Heart left ventricle (tissue), 16 donors: ENCODE results near the gene ATPAF2. TPM values are rescaled to one million over a fixed set of nuclear protein-coding genes. Genes with fewer than 3 reads are reported as not detected.
A peak's percentile ranks its signal among the peaks of the same experiment; 100 is the strongest.

Source experiments
- ATAC-seq, 4 donors: fragments of 200-7000 bp; cut with Tn5 transposase; one replicate each; pipeline ENCODE4 v1.9.1; 2020 to 2022; ENCODE audit warnings: moderate library complexity in 4 of 4, mild to moderate bottlenecking in 3 of 4, moderate number of reproducible peaks in 1 of 4
- DNase-seq, 5 donors: peaks; one replicate each; pipeline ENCODE4 v3.0.0-alpha.2; 2020
- H3K27ac ChIP-seq, 12 donors: fragments of 200-600 bp; sonication (generic) in 4 of 12; one replicate each; pipeline versions ENCODE4 v1.5.0 to v1.8.0; 2016 to 2022; ENCODE audit warnings: mild to moderate bottlenecking in 2 of 12
- H3K27me3 ChIP-seq, 9 donors: fragments of 200-600 bp; sonication (generic) in 2 of 9; one replicate each; pipeline versions ENCODE4 v1.5.1 to v1.8.0; 2016 to 2022; ENCODE audit warnings: mild to moderate bottlenecking in 3 of 9
- H3K36me3 ChIP-seq, 9 donors: fragments of 200-600 bp; sonication (generic) in 2 of 9; one replicate each; pipeline versions ENCODE4 v1.5.0 to v1.8.0; 2018 to 2022; ENCODE audit warnings: mild to moderate bottlenecking in 2 of 9
- H3K4me1 ChIP-seq, 12 donors: fragments of 200-600 bp; sonication (generic) in 4 of 12; one replicate each; pipeline versions ENCODE4 v1.5.0 to v1.8.0; 2016 to 2022; ENCODE audit warnings: mild to moderate bottlenecking in 3 of 12
- H3K4me3 ChIP-seq, 12 donors: fragments of 200-600 bp; sonication (generic) in 4 of 12; one replicate each; pipeline versions ENCODE4 v1.5.0 to v1.8.0; 2017 to 2022; ENCODE audit warnings: mild to moderate bottlenecking in 9 of 12, moderate library complexity in 4 of 12
- H3K9me3 ChIP-seq, 12 donors: fragments of 200-600 bp; sonication (generic) in 4 of 12; one replicate each; pipeline versions ENCODE4 v1.5.0 to v1.8.0; 2016 to 2022; ENCODE audit warnings: mild to moderate bottlenecking in 1 of 12
- CTCF ChIP-seq, 12 donors: fragments of 200-600 bp; sonication (generic) in 4 of 12; IDR thresholded peaks; one replicate each; pipeline versions ENCODE4 v1.5.0 to v1.8.0; 2018 to 2022; ENCODE audit warnings: antibody characterized with exemption in 12 of 12, mild to moderate bottlenecking in 5 of 12
- POLR2A ChIP-seq, 2 donors: fragments of 450-650 bp; IDR thresholded peaks; one replicate each; pipeline ENCODE4 v1.6.1; 2017; ENCODE audit warnings: antibody characterized with exemption in 2 of 2, mild to moderate bottlenecking in 2 of 2, moderate library complexity in 2 of 2
- WGBS, 4 donors: extraction: QIAGEN DNeasy Blood & Tissue Kit in 2 of 4; methylation state at CpG; one replicate each; pipeline versions ENCODE4 v1.1.5 to v1.1.7; 2013 to 2018; 5-methylcytosine and 5-hydroxymethylcytosine counted together
- intact Hi-C, 10 donors: fragments of 100-400 bp; cut with DNase I; formaldehyde crosslinking; loops; one replicate each; pipeline versions ENCODE4 v1.11.1 to v1.14.2; 2022
- polyA plus RNA-seq, 2 donors: library from polyadenylated mRNA; stranded (reverse); fragments of 200-250 nt; gene quantifications; one replicate each; pipeline ENCODE4 v1.2.3, GENCODE V29; 2013
- total RNA-seq, 9 donors: library from RNA; depleted of rRNA in 2 of 9; stranded (reverse); fragments of >200 nt in 2 of 9; fragmentation: NEBNext Ultra II Directional in 3 of 9; extraction: Animal tissue kit (Norgen Biotek cat#: 25700) in 3 of 9; gene quantifications; one replicate each; pipeline versions ENCODE4 v1.1.0 to v1.2.4, GENCODE V29; 2016 to 2023
- donor health status: ischemic (EF 13 %, LVEDD 7.1; RV severe dilation, severe dysfunction).
- donor health status: healthy with polysubstance abuse.
- donor health status: DM: no; HTN: yes; CAD: no.
- donor health status: DM: no; HTN: no; CAD: no.
- donor health status: ischemic (EF 25% LVEDD 6.9; RV normal size, moderate dysfunction).
- donor health status: ischemic (EF 25% LVEDD 5.7; RV mildly dilated, moderate dysfunction).
- donor health status: healthy.
- donor health status: DM: yes; HTN: yes; CAD: no.
- donor health status: ischemic (EF 35%, LVEDD 5.7; RV mildly dilated, moderate dysfunction).
- donor health status: nonischemic (EF 11% LVEDD 7.7; RV severe dilation, severe dysfunction).
- donor health status: DM: yes; HTN: yes; CAD: no.
- donor health status: PGD.
- donor health status: ischemic (EF 29% LVEDD 5.4; RV normal size, mild dysfunction).
- donor health status: nonischemic (EF 23%, LVEDD 6.1; RV moderate dilation, normal function).

Gene ATPAF2
- total and polyA plus RNA-seq, 11 donors, result 25.6 to 51.4 (median 37.6) TPM

GRCh38 chr17:18064053-18064452 lies 25.1 kb upstream of the ATPAF2 start:
- H3K4me3 ChIP-seq, result no peak overlapping the region
- TF ChIP-seq CTCF (IDR thresholded peaks at IDR 0.05) (no peak), POLR2A (IDR thresholded peaks at IDR 0.05) (no peak)
- ATAC-seq, result peak in 2 of 4 donors; percentile 47 to 50
- H3K9me3 ChIP-seq, result no peaks in the 10 kb centered on the region
- no peak overlapping the region for H3K27ac ChIP-seq
- no peaks in the 10 kb centered on the region for H3K27me3 ChIP-seq
- DNase-seq, result no peak
- H3K36me3 ChIP-seq, result peaks cover 0 to 75% (median 66%) of the 10 kb centered on the region in 9 donors
- 34 to 50% (median 42%) methylated on average over 2 of the region's 2 CpGs for WGBS, 4 donors
- intact Hi-C loops, result no loop called here
- no peaks in the 10 kb centered on the region for H3K4me1 ChIP-seq

- Histone ChIP-seq H3K27me3 (no peaks in the 10 kb centered on the region), H3K36me3 (peaks cover 0 to 99% (median 91%) of the 10 kb centered on the region in 9 donors), H3K9me3 (no peaks in the 10 kb centered on the region), H3K4me3 (no peak overlapping the region), H3K4me1 (no peaks in the 10 kb centered on the region), H3K27ac (no peak overlapping the region)
- DNase-seq (no peak), ATAC-seq (no peak)
- TF ChIP-seq CTCF (IDR thresholded peaks at IDR 0.05) (no peak), POLR2A (IDR thresholded peaks at IDR 0.05) (no peak)
- intact Hi-C loops, result no loop called here
- WGBS, 4 donors, result 72 to 80% (median 77%) methylated on average over 5 of the region's 5 CpGs
Observed at GRCh38 chr17:18059283-18059682, 20.3 kb upstream of the ATPAF2 start.

- no peaks in the 10 kb centered on the region for H3K27me3 ChIP-seq
- no peak overlapping the region for H3K4me3 ChIP-seq
- H3K4me1 ChIP-seq, result no peaks in the 10 kb centered on the region
- peaks cover 0 to 84% (median 71%) of the 10 kb centered on the region in 9 donors for H3K36me3 ChIP-seq
- no peaks in the 10 kb centered on the region for H3K9me3 ChIP-seq
- DNase-seq (no peak), ATAC-seq (no peak)
- no peak overlapping the region for H3K27ac ChIP-seq
- intact Hi-C loops, result no loop called here
- WGBS, 4 donors, result 89 to 95% (median 92%) methylated on average over 3 of the region's 3 CpGs
- no peak for TF ChIP-seq POLR2A (IDR thresholded peaks at IDR 0.05)
Observed at GRCh38 chr17:18056214-18056613, 17.2 kb upstream of the ATPAF2 start.

GRCh38 chr17:18055597-18055996 lies 16.6 kb upstream of the ATPAF2 start:
- Histone ChIP-seq H3K27me3 (no peaks in the 10 kb centered on the region), H3K4me1 (no peaks in the 10 kb centered on the region), H3K36me3 (peaks cover 0 to 81% (median 65%) of the 10 kb centered on the region in 9 donors), H3K9me3 (no peaks in the 10 kb centered on the region), H3K4me3 (no peak overlapping the region), H3K27ac (no peak overlapping the region)
- TF ChIP-seq POLR2A (IDR thresholded peaks at IDR 0.05), result no peak
- TF ChIP-seq CTCF (IDR thresholded peaks at IDR 0.05), result no peak
- WGBS, 4 donors, result 95 to 96% (median 96%) methylated on average over 6 of the region's 6 CpGs
- DNase-seq (no peak), ATAC-seq (no peak)
- intact Hi-C loops, result no loop called here

GRCh38 chr17:18045691-18046350 lies 6.9 kb upstream of the ATPAF2 start:
- intact Hi-C loops, result no loop called here
- Histone ChIP-seq H3K27ac (no peak overlapping the region), H3K4me1 (peaks cover 0 to 31% (median 11%) of the 10 kb centered on the region in 12 donors), H3K4me3 (no peak overlapping the region), H3K27me3 (no peaks in the 10 kb centered on the region), H3K9me3 (no peaks in the 10 kb centered on the region), H3K36me3 (peaks cover 0 to 50% (median 32%) of the 10 kb centered on the region in 9 donors)
- 75 to 83% (median 81%) methylated on average over 3 of the region's 3 CpGs for WGBS, 4 donors
- ATAC-seq, result no peak
- no peak for TF ChIP-seq CTCF (IDR thresholded peaks at IDR 0.05)
- TF ChIP-seq POLR2A (IDR thresholded peaks at IDR 0.05), result no peak
- no peak for DNase-seq
